ENCODE measurements around the gene RNF224.

Gene RNF224

DNA sequence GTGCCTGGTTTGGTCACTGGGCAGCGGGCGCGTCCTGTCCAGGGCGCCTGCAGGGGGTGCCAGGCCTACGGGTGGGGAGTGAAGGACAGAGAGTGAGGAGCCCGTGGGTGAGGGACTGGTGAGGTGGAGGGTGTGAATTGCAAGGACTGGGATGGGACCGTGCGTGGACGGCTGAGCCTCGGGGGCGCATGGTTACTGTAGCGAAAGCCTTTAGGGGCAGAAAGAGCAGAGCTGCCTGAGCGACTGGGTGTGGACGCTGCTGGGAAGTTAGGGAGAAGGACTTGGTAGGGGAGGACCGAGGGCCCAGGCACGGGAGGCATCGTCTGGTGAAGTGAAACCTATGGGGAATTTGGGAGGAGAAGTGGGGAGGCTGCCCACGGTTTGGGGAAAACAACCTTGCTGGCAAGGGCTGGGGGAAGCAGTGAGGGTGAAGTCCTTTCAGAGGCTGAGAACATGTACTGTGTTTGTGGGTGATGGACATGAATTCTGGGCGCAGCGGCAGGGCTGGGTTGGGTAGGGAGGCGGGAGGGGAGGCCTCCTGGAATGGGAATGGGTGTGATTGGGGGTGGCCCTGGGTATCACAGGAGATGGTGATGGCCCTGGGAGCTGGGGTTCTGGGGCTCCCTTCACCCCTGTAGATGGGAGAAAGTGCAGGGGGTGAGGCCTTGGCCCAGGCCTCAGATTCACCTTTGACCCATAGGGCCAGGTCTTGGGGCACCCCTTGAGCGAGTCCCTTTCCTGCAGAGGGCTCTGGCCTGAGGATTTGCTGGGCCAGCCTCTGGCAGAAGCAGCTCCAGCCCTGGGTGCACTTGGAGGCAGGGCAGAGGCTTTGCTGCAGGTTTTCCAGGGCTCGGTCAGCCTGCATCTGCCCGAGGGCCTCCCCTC lies 48.5 kb downstream of the RNF224 start:
- no peak for DNase-seq

DNA sequence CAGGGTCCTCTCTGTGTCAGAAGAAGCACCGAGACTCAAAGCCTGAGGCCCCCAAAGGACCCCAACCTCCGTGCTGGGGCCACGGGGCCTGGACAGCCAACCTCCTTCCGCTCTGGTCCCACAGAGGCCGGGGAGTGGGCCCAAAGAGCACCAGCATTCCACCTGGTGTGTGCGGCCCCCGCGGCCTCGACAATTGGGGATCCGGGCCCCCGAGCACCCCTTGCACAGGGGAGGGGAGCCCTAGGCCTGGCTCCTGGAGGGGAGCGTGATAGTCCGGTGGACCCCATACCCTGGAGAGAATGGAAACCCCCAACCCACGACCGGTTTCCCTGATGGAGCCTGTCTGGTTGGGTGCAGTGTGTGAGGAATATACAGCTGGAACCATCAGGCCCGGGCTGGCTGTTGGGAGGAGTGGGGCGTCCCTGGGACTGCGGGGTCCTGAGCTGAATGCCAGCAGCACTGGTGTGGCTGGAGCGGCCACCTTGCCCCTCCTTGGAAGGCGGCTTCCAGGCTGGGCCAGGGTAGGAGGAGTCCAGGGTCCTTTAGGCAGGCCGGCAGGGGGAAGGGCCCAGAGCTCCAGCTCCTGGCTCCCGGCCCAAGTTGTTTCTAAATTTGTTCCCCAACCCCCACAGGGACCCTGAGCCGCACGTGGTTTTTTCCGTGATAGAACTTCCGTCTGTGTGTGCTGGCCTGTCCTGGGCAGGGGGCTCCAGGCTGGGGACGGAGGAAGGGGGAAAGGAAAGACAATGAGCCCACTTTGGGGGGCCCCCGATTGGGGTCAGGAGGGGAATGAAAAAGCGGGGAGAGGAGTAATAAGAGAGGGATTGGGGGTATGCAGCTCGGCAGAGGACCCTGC lies 49.4 kb downstream of the RNF224 start:
- no peak for DNase-seq

DNA sequence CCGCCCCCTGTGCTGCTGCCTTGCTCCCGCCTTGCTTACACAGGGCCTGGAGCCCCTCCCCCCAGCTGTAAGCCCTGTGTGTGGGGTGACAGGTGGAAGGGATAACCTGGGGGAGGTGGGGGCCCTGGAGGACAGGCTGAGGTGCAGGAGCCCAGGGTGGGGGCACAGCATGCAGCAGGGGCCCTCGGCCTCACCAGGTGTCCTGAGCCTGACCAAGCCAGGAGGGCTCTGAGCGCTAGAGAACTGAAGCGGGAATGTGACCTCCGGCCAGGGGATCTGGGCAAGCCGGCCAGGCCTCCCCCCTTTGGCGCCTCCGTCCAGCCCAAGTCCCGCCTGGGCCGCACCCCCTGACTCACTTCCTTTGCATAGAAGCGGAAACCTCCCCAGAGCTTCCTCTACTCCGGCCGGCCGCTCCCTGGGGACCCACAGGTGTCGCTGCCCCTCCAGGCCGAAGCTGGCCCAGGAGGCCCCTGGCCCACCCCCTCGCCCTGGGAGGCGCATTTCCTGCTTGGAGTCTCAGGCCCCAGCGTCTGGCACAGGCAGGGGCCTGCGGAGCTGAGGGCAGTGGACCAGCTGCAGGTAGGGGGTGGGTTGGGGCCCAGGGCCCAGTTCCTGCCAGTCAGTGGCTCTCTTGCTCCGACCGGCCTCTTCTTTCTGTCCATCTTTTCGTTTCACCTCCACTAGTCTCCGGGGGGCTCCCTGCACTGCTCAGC lies 50.2 kb downstream of the RNF224 start, which contains the start of gene TOR4A:
Gene TOR4A (plus strand): TSS at position 398 of the 713 bp plus-strand sequence. CDS start 964 bp downstream, outside the sequence.
- peak; percentile 50 for DNase-seq

DNA sequence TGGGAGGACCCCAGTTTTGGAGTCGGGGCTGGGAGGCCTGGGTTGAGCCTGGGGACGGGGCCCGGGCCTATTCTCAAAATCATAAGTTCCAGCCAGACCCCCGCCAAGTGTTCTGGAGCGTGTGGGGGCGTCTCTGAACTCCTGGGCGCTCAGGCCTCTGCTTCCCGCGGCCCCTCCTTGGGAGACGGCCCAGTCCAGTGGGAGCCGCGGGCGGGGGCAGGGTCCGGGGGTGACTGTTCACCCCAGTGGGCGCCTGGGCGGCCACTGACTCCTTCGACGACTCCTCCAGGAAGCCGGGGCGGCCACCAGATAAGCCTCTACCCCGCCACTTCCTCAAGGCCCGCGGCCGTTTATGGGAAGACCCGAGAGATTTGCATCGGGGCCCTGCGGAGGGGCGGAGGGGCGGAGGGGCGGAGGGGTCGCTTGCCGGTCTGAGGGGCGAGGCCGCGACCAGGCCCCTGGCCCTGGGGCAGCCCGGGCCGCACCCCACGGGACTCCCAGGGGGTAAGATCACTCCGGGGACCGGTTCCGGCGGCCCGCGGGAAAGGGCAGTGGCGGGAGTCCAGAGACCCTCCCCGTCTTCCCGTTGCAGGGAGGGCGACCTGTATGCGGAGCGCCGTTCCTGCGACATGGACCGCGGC lies 50.9 kb downstream of the RNF224 start:
- peak; percentile 29 for DNase-seq

Data from retina (tissue), 1 donor.